Measurements from ENCODE around the gene HEATR1. TPM values are rescaled to one million over a fixed set of nuclear protein-coding genes. Genes with fewer than 3 reads are reported as not detected.

Gene HEATR1
- polyA plus RNA-seq, 2 donors = 3.7 to 5.4 TPM

- H3K4me3 ChIP-seq (ENCODE audit: low read depth in 1 of 2, low read length in 2 of 2) = no peak overlapping the region
- no peaks in the 10 kb centered on the region for H3K27me3 ChIP-seq (ENCODE audit: control insufficient read depth in 1 of 2, insufficient read depth in 2 of 2, low read length in 2 of 2)
- no peaks in the 10 kb centered on the region for H3K9me3 ChIP-seq (ENCODE audit: control insufficient read depth in 2 of 2, insufficient read depth in 1 of 2, low read depth in 1 of 2, low read length in 1 of 2)
- H3K27ac ChIP-seq (ENCODE audit: low read depth in 2 of 2, low read length in 1 of 2) = no peak overlapping the region
- peaks cover 15 to 23% of the 10 kb centered on the region in 2 donors for H3K36me3 ChIP-seq (ENCODE audit: control insufficient read depth in 2 of 2, insufficient read depth in 2 of 2, low read length in 1 of 2)
- peaks cover 0 to 2% of the 10 kb centered on the region in 2 donors for H3K4me1 ChIP-seq (ENCODE audit: control insufficient read depth in 2 of 2, insufficient read depth in 2 of 2, low read length in 1 of 2)
- WGBS, 2 donors = 90 to 93% methylated on average over 1 of the region's 1 CpG
Measured at GRCh38 chr1:236535190-236535589, 69.1 kb downstream of the HEATR1 start.

- Histone ChIP-seq H3K27me3 (ENCODE audit: control insufficient read depth in 1 of 2, insufficient read depth in 2 of 2, low read length in 2 of 2) (no peaks in the 10 kb centered on the region), H3K9me3 (ENCODE audit: control insufficient read depth in 2 of 2, insufficient read depth in 1 of 2, low read depth in 1 of 2, low read length in 1 of 2) (no peaks in the 10 kb centered on the region), H3K27ac (ENCODE audit: low read depth in 2 of 2, low read length in 1 of 2) (no peak overlapping the region), H3K36me3 (ENCODE audit: control insufficient read depth in 2 of 2, insufficient read depth in 2 of 2, low read length in 1 of 2) (peaks cover 14 to 15% of the 10 kb centered on the region in 2 donors), H3K4me3 (ENCODE audit: low read depth in 1 of 2, low read length in 2 of 2) (no peak overlapping the region), H3K4me1 (ENCODE audit: control insufficient read depth in 2 of 2, insufficient read depth in 2 of 2, low read length in 1 of 2) (peaks cover 0 to 5% of the 10 kb centered on the region in 2 donors)
- WGBS, 2 donors = 36 to 56% methylated on average over 4 of the region's 4 CpGs
Measured at GRCh38 chr1:236534151-236534651, 70.1 kb downstream of the HEATR1 start.

- Histone ChIP-seq H3K4me3 (ENCODE audit: low read depth in 1 of 2, low read length in 2 of 2) (no peak overlapping the region), H3K27ac (ENCODE audit: low read depth in 2 of 2, low read length in 1 of 2) (no peak overlapping the region), H3K36me3 (ENCODE audit: control insufficient read depth in 2 of 2, insufficient read depth in 2 of 2, low read length in 1 of 2) (peaks cover 2 to 7% of the 10 kb centered on the region in 2 donors), H3K27me3 (ENCODE audit: control insufficient read depth in 1 of 2, insufficient read depth in 2 of 2, low read length in 2 of 2) (no peaks in the 10 kb centered on the region), H3K4me1 (ENCODE audit: control insufficient read depth in 2 of 2, insufficient read depth in 2 of 2, low read length in 1 of 2) (peaks cover 0 to 5% of the 10 kb centered on the region in 2 donors), H3K9me3 (ENCODE audit: control insufficient read depth in 2 of 2, insufficient read depth in 1 of 2, low read depth in 1 of 2, low read length in 1 of 2) (no peaks in the 10 kb centered on the region)
- WGBS, 2 donors = 84 to 91% methylated on average over 4 of the region's 4 CpGs
Measured at GRCh38 chr1:236532850-236533249, 71.5 kb downstream of the HEATR1 start.

GRCh38 chr1:236530959-236531358 is 73.4 kb downstream of the HEATR1 start:
- Histone ChIP-seq H3K4me1 (ENCODE audit: control insufficient read depth in 2 of 2, insufficient read depth in 2 of 2, low read length in 1 of 2) (peaks cover 0 to 5% of the 10 kb centered on the region in 2 donors), H3K27ac (ENCODE audit: low read depth in 2 of 2, low read length in 1 of 2) (no peak overlapping the region), H3K27me3 (ENCODE audit: control insufficient read depth in 1 of 2, insufficient read depth in 2 of 2, low read length in 2 of 2) (no peaks in the 10 kb centered on the region), H3K4me3 (ENCODE audit: low read depth in 1 of 2, low read length in 2 of 2) (no peak overlapping the region), H3K9me3 (ENCODE audit: control insufficient read depth in 2 of 2, insufficient read depth in 1 of 2, low read depth in 1 of 2, low read length in 1 of 2) (no peaks in the 10 kb centered on the region), H3K36me3 (ENCODE audit: control insufficient read depth in 2 of 2, insufficient read depth in 2 of 2, low read length in 1 of 2) (peaks cover 2 to 6% of the 10 kb centered on the region in 2 donors)
- 75 to 77% methylated on average over 5 of the region's 5 CpGs for WGBS, 2 donors

GRCh38 chr1:236530286-236530685 is 74.0 kb downstream of the HEATR1 start:
- H3K4me1 ChIP-seq (ENCODE audit: control insufficient read depth in 2 of 2, insufficient read depth in 2 of 2, low read length in 1 of 2) = peaks cover 0 to 5% of the 10 kb centered on the region in 2 donors
- H3K27ac ChIP-seq (ENCODE audit: low read depth in 2 of 2, low read length in 1 of 2) = no peak overlapping the region
- H3K36me3 ChIP-seq (ENCODE audit: control insufficient read depth in 2 of 2, insufficient read depth in 2 of 2, low read length in 1 of 2) = peaks cover 0 to 2% of the 10 kb centered on the region in 2 donors
- no peak overlapping the region for H3K4me3 ChIP-seq (ENCODE audit: low read depth in 1 of 2, low read length in 2 of 2)
- 66 to 71% methylated on average over 1 of the region's 1 CpG for WGBS, 2 donors
- no peaks in the 10 kb centered on the region for H3K9me3 ChIP-seq (ENCODE audit: control insufficient read depth in 2 of 2, insufficient read depth in 1 of 2, low read depth in 1 of 2, low read length in 1 of 2)
- H3K27me3 ChIP-seq (ENCODE audit: control insufficient read depth in 1 of 2, insufficient read depth in 2 of 2, low read length in 2 of 2) = no peaks in the 10 kb centered on the region

GRCh38 chr1:236526079-236526478 is 78.2 kb downstream of the HEATR1 start:
- Histone ChIP-seq H3K27me3 (ENCODE audit: control insufficient read depth in 1 of 2, insufficient read depth in 2 of 2, low read length in 2 of 2) (no peaks in the 10 kb centered on the region), H3K4me1 (ENCODE audit: control insufficient read depth in 2 of 2, insufficient read depth in 2 of 2, low read length in 1 of 2) (peaks cover 0 to 3% of the 10 kb centered on the region in 2 donors), H3K27ac (ENCODE audit: low read depth in 2 of 2, low read length in 1 of 2) (no peak overlapping the region), H3K36me3 (ENCODE audit: control insufficient read depth in 2 of 2, insufficient read depth in 2 of 2, low read length in 1 of 2) (peaks cover 0 to 2% of the 10 kb centered on the region in 2 donors), H3K9me3 (ENCODE audit: control insufficient read depth in 2 of 2, insufficient read depth in 1 of 2, low read depth in 1 of 2, low read length in 1 of 2) (no peaks in the 10 kb centered on the region), H3K4me3 (ENCODE audit: low read depth in 1 of 2, low read length in 2 of 2) (no peak overlapping the region)
- 80 to 85% methylated on average over 3 of the region's 3 CpGs for WGBS, 2 donors

GRCh38 chr1:236524895-236525184 is 79.5 kb downstream of the HEATR1 start:
- H3K4me1 ChIP-seq (ENCODE audit: control insufficient read depth in 2 of 2, insufficient read depth in 2 of 2, low read length in 1 of 2) = peaks cover 0 to 3% of the 10 kb centered on the region in 2 donors
- H3K27ac ChIP-seq (ENCODE audit: low read depth in 2 of 2, low read length in 1 of 2) = no peak overlapping the region
- WGBS, 2 donors = 7 to 8% methylated on average over 3 of the region's 3 CpGs
- H3K36me3 ChIP-seq (ENCODE audit: control insufficient read depth in 2 of 2, insufficient read depth in 2 of 2, low read length in 1 of 2) = peaks cover 0 to 2% of the 10 kb centered on the region in 2 donors
- peak overlapping the region in 1 of 2 donors; percentile 78 for H3K4me3 ChIP-seq (ENCODE audit: low read depth in 1 of 2, low read length in 2 of 2)
- H3K27me3 ChIP-seq (ENCODE audit: control insufficient read depth in 1 of 2, insufficient read depth in 2 of 2, low read length in 2 of 2) = no peaks in the 10 kb centered on the region
- no peaks in the 10 kb centered on the region for H3K9me3 ChIP-seq (ENCODE audit: control insufficient read depth in 2 of 2, insufficient read depth in 1 of 2, low read depth in 1 of 2, low read length in 1 of 2)

GRCh38 chr1:236524142-236524894 is 80.0 kb downstream of the HEATR1 start:
- 0 to 1% methylated on average over 32 of the region's 32 CpGs for WGBS, 2 donors
- Histone ChIP-seq H3K4me3 (ENCODE audit: low read depth in 1 of 2, low read length in 2 of 2) (peak overlapping the region; percentile 78 to 90), H3K9me3 (ENCODE audit: control insufficient read depth in 2 of 2, insufficient read depth in 1 of 2, low read depth in 1 of 2, low read length in 1 of 2) (no peaks in the 10 kb centered on the region), H3K27me3 (ENCODE audit: control insufficient read depth in 1 of 2, insufficient read depth in 2 of 2, low read length in 2 of 2) (no peaks in the 10 kb centered on the region), H3K4me1 (ENCODE audit: control insufficient read depth in 2 of 2, insufficient read depth in 2 of 2, low read length in 1 of 2) (no peaks in the 10 kb centered on the region), H3K27ac (ENCODE audit: low read depth in 2 of 2, low read length in 1 of 2) (peak overlapping the region; percentile 89 to 95), H3K36me3 (ENCODE audit: control insufficient read depth in 2 of 2, insufficient read depth in 2 of 2, low read length in 1 of 2) (peaks cover 0 to 2% of the 10 kb centered on the region in 2 donors)

GRCh38 chr1:236523704-236524141 is 80.6 kb downstream of the HEATR1 start, which contains the start of gene LGALS8:
TSS of gene LGALS8 (plus strand) at chr1:236523982. CDS start at chr1:236526071, 2,089 bp downstream.
- no peaks in the 10 kb centered on the region for H3K9me3 ChIP-seq (ENCODE audit: control insufficient read depth in 2 of 2, insufficient read depth in 1 of 2, low read depth in 1 of 2, low read length in 1 of 2)
- H3K4me1 ChIP-seq (ENCODE audit: control insufficient read depth in 2 of 2, insufficient read depth in 2 of 2, low read length in 1 of 2) = no peaks in the 10 kb centered on the region
- 1% methylated on average over 30 to 35 of the region's 35 CpGs for WGBS, 2 donors
- H3K27ac ChIP-seq (ENCODE audit: low read depth in 2 of 2, low read length in 1 of 2) = peak within 1 kb of the TSS; percentile 89 to 95
- H3K27me3 ChIP-seq (ENCODE audit: control insufficient read depth in 1 of 2, insufficient read depth in 2 of 2, low read length in 2 of 2) = no peaks in the 10 kb centered on the region
- peak within 1 kb of the TSS; percentile 78 to 90 for H3K4me3 ChIP-seq (ENCODE audit: low read depth in 1 of 2, low read length in 2 of 2)
- H3K36me3 ChIP-seq (ENCODE audit: control insufficient read depth in 2 of 2, insufficient read depth in 2 of 2, low read length in 1 of 2) = peaks cover 0 to 2% of the 10 kb centered on the region in 2 donors
